ENCODE results near the gene RNU7-1.

The RNU7-1 gene

GRCh38 chr12:6974180-6974579 is 30.6 kb downstream of the RNU7-1 start:
- over 99% methylated on average over 6 of the region's 6 CpGs for WGBS
- no peak overlapping the region for H2BK120ac ChIP-seq (ENCODE audit: low read depth, low read length)
- no peak overlapping the region for H3K18ac ChIP-seq (ENCODE audit: low read depth in 1 of 2, low read length in 2 of 2)
- no peak overlapping the region for H3K4me2 ChIP-seq (ENCODE audit: low read length, poor library complexity, severe bottlenecking)
- H3K4ac ChIP-seq (ENCODE audit: low read depth in 1 of 2, low read length in 2 of 2), result no peak overlapping the region
- H3K27ac ChIP-seq (ENCODE audit: low read length, poor library complexity, severe bottlenecking), result no peak overlapping the region
- no peak overlapping the region for H4K8ac ChIP-seq (ENCODE audit: low read length)
- H3K36me3 ChIP-seq (ENCODE audit: control insufficient read depth in 1 of 2, insufficient read depth in 2 of 2, low read depth in 1 of 2, low read length in 2 of 2), result peaks cover 44 to 57% of the 10 kb centered on the region in 2 experiments
- no peak overlapping the region for H2AFZ ChIP-seq (ENCODE audit: low read depth, low read length)
- H3K79me1 ChIP-seq (replicated peaks; ENCODE audit: low read length, poor library complexity, severe bottlenecking), result peaks cover 27% of the 10 kb centered on the region
- H4K91ac ChIP-seq (ENCODE audit: low read length), result no peak overlapping the region
- H3K9me3 ChIP-seq (ENCODE audit: control insufficient read depth, low read length), result no peaks in the 10 kb centered on the region
- H3K14ac ChIP-seq (ENCODE audit: low read length in 2 of 2), result no peak overlapping the region
- peaks cover 4% of the 10 kb centered on the region for H3K4me1 ChIP-seq (ENCODE audit: control insufficient read depth, insufficient read depth, low read depth, low read length)
- no peak overlapping the region for H3K9ac ChIP-seq (ENCODE audit: low read length)
- H2AK5ac ChIP-seq (ENCODE audit: low read length, severe bottlenecking), result no peak overlapping the region
- H2BK15ac ChIP-seq (ENCODE audit: low read depth, poor library complexity, severe bottlenecking), result no peak overlapping the region
- H2BK5ac ChIP-seq (ENCODE audit: low read depth, low read length, poor library complexity, severe bottlenecking), result no peak overlapping the region
- no peak overlapping the region for H3K4me3 ChIP-seq (ENCODE audit: insufficient read depth in 1 of 2, low read depth in 1 of 2, low read length in 2 of 2)
- H3K27me3 ChIP-seq (ENCODE audit: control insufficient read depth in 1 of 2, insufficient read depth in 1 of 2, low read length in 2 of 2), result no peaks in the 10 kb centered on the region
- no peak overlapping the region for H2BK12ac ChIP-seq (ENCODE audit: low read length in 2 of 2)
- H3K23ac ChIP-seq (ENCODE audit: low read length in 2 of 2), result no peak overlapping the region
- DNase-seq, result no peak

GRCh38 chr12:6975297-6976032 is 31.8 kb downstream of the RNU7-1 start:
- no peak overlapping the region for H4K91ac ChIP-seq (ENCODE audit: low read length)

GRCh38 chr12:6977653-6978052 is 34.0 kb downstream of the RNU7-1 start:
- H2BK12ac ChIP-seq (ENCODE audit: low read length in 2 of 2), result no peak overlapping the region
- no peak overlapping the region for H2BK5ac ChIP-seq (ENCODE audit: low read depth, low read length, poor library complexity, severe bottlenecking)
- H3K79me1 ChIP-seq (replicated peaks; ENCODE audit: low read length, poor library complexity, severe bottlenecking), result peaks cover 25% of the 10 kb centered on the region
- no peaks in the 10 kb centered on the region for H3K9me3 ChIP-seq (ENCODE audit: control insufficient read depth, low read length)
- H3K9ac ChIP-seq (ENCODE audit: low read length), result no peak overlapping the region
- no peak overlapping the region for H3K18ac ChIP-seq (ENCODE audit: low read depth in 1 of 2, low read length in 2 of 2)
- H3K4me2 ChIP-seq (ENCODE audit: low read length, poor library complexity, severe bottlenecking), result no peak overlapping the region
- peaks cover 71 to 90% of the 10 kb centered on the region in 2 experiments for H3K36me3 ChIP-seq (ENCODE audit: control insufficient read depth in 1 of 2, insufficient read depth in 2 of 2, low read depth in 1 of 2, low read length in 2 of 2)
- no peak overlapping the region for H2BK120ac ChIP-seq (ENCODE audit: low read depth, low read length)
- H3K4ac ChIP-seq (ENCODE audit: low read depth in 1 of 2, low read length in 2 of 2), result no peak overlapping the region
- H4K8ac ChIP-seq (ENCODE audit: low read length), result no peak overlapping the region
- no peak overlapping the region for H3K23ac ChIP-seq (ENCODE audit: low read length in 2 of 2)
- WGBS, result 93% methylated on average over 10 of the region's 10 CpGs
- no peaks in the 10 kb centered on the region for H3K4me1 ChIP-seq (ENCODE audit: control insufficient read depth, insufficient read depth, low read depth, low read length)
- no peak overlapping the region for H2AFZ ChIP-seq (ENCODE audit: low read depth, low read length)
- H3K4me3 ChIP-seq (ENCODE audit: insufficient read depth in 1 of 2, low read depth in 1 of 2, low read length in 2 of 2), result no peak overlapping the region
- H2AK5ac ChIP-seq (ENCODE audit: low read length, severe bottlenecking), result no peak overlapping the region
- no peak overlapping the region for H4K91ac ChIP-seq (ENCODE audit: low read length)
- H3K27me3 ChIP-seq (ENCODE audit: control insufficient read depth in 1 of 2, insufficient read depth in 1 of 2, low read length in 2 of 2), result no peaks in the 10 kb centered on the region
- H3K27ac ChIP-seq (ENCODE audit: low read length, poor library complexity, severe bottlenecking), result no peak overlapping the region
- no peak overlapping the region for H3K14ac ChIP-seq (ENCODE audit: low read length in 2 of 2)
- no peak overlapping the region for H2BK15ac ChIP-seq (ENCODE audit: low read depth, poor library complexity, severe bottlenecking)
- DNase-seq, result no peak

More at GRCh38 chr12:6975297-6976032, 31.8 kb downstream of the RNU7-1 start:
- no peak overlapping the region for H3K9ac ChIP-seq (ENCODE audit: low read length)
- H3K18ac ChIP-seq (ENCODE audit: low read depth in 1 of 2, low read length in 2 of 2), result no peak overlapping the region
- no peak for DNase-seq
- H3K27me3 ChIP-seq (ENCODE audit: control insufficient read depth in 1 of 2, insufficient read depth in 1 of 2, low read length in 2 of 2), result no peaks in the 10 kb centered on the region
- no peak overlapping the region for H2AK5ac ChIP-seq (ENCODE audit: low read length, severe bottlenecking)
- no peaks in the 10 kb centered on the region for H3K9me3 ChIP-seq (ENCODE audit: control insufficient read depth, low read length)
- H2BK15ac ChIP-seq (ENCODE audit: low read depth, poor library complexity, severe bottlenecking), result no peak overlapping the region
- no peak overlapping the region for H3K4me3 ChIP-seq (ENCODE audit: insufficient read depth in 1 of 2, low read depth in 1 of 2, low read length in 2 of 2)
- H3K4me1 ChIP-seq (ENCODE audit: control insufficient read depth, insufficient read depth, low read depth, low read length), result no peaks in the 10 kb centered on the region
- H2BK120ac ChIP-seq (ENCODE audit: low read depth, low read length), result no peak overlapping the region
- no peak overlapping the region for H4K8ac ChIP-seq (ENCODE audit: low read length)
- H3K4ac ChIP-seq (ENCODE audit: low read depth in 1 of 2, low read length in 2 of 2), result no peak overlapping the region
- peaks cover 55 to 68% of the 10 kb centered on the region in 2 experiments for H3K36me3 ChIP-seq (ENCODE audit: control insufficient read depth in 1 of 2, insufficient read depth in 2 of 2, low read depth in 1 of 2, low read length in 2 of 2)
- H3K23ac ChIP-seq (ENCODE audit: low read length in 2 of 2), result no peak overlapping the region
- H2BK12ac ChIP-seq (ENCODE audit: low read length in 2 of 2), result no peak overlapping the region
- peaks cover 27% of the 10 kb centered on the region for H3K79me1 ChIP-seq (replicated peaks; ENCODE audit: low read length, poor library complexity, severe bottlenecking)
- H2AFZ ChIP-seq (ENCODE audit: low read depth, low read length), result no peak overlapping the region
- no peak overlapping the region for H3K14ac ChIP-seq (ENCODE audit: low read length in 2 of 2)
- H2BK5ac ChIP-seq (ENCODE audit: low read depth, low read length, poor library complexity, severe bottlenecking), result no peak overlapping the region
- WGBS, result 98% methylated on average over 2 of the region's 2 CpGs
- no peak overlapping the region for H3K27ac ChIP-seq (ENCODE audit: low read length, poor library complexity, severe bottlenecking)
- H3K4me2 ChIP-seq (ENCODE audit: low read length, poor library complexity, severe bottlenecking), result no peak overlapping the region

- no peak for DNase-seq
- Histone ChIP-seq H3K4ac (ENCODE audit: low read depth in 1 of 2, low read length in 2 of 2) (no peak overlapping the region), H2BK15ac (ENCODE audit: low read depth, poor library complexity, severe bottlenecking) (no peak overlapping the region), H2AK5ac (ENCODE audit: low read length, severe bottlenecking) (no peak overlapping the region), H3K4me2 (ENCODE audit: low read length, poor library complexity, severe bottlenecking) (no peak overlapping the region), H3K9me3 (ENCODE audit: control insufficient read depth, low read length) (no peaks in the 10 kb centered on the region), H3K36me3 (ENCODE audit: control insufficient read depth in 1 of 2, insufficient read depth in 2 of 2, low read depth in 1 of 2, low read length in 2 of 2) (peaks cover 71 to 96% of the 10 kb centered on the region in 2 experiments), H3K27me3 (ENCODE audit: control insufficient read depth in 1 of 2, insufficient read depth in 1 of 2, low read length in 2 of 2) (no peaks in the 10 kb centered on the region), H3K79me1 (replicated peaks; ENCODE audit: low read length, poor library complexity, severe bottlenecking) (peaks cover 24% of the 10 kb centered on the region), H3K18ac (ENCODE audit: low read depth in 1 of 2, low read length in 2 of 2) (no peak overlapping the region), H2BK5ac (ENCODE audit: low read depth, low read length, poor library complexity, severe bottlenecking) (no peak overlapping the region), H3K4me3 (ENCODE audit: insufficient read depth in 1 of 2, low read depth in 1 of 2, low read length in 2 of 2) (no peak overlapping the region), H2BK120ac (ENCODE audit: low read depth, low read length) (no peak overlapping the region), H4K91ac (ENCODE audit: low read length) (no peak overlapping the region), H3K9ac (ENCODE audit: low read length) (no peak overlapping the region), H3K4me1 (ENCODE audit: control insufficient read depth, insufficient read depth, low read depth, low read length) (no peaks in the 10 kb centered on the region), H3K14ac (ENCODE audit: low read length in 2 of 2) (no peak overlapping the region), H4K8ac (ENCODE audit: low read length) (no peak overlapping the region), H2AFZ (ENCODE audit: low read depth, low read length) (no peak overlapping the region), H3K23ac (ENCODE audit: low read length in 2 of 2) (no peak overlapping the region), H2BK12ac (ENCODE audit: low read length in 2 of 2) (no peak overlapping the region), H3K27ac (ENCODE audit: low read length, poor library complexity, severe bottlenecking) (no peak overlapping the region)
- 94% methylated on average over 6 of the region's 6 CpGs for WGBS
These were observed 34.6 kb downstream of the RNU7-1 start for GRCh38 chr12:6978188-6978587.

All from mesenchymal stem cell (in vitro differentiated cells and primary cell).